Measurements from ENCODE around the gene SPTLC2. TPM values are rescaled to one million over a fixed set of nuclear protein-coding genes. Genes with fewer than 3 reads are reported as not detected.

The SPTLC2 gene
- total RNA-seq, 1 donor from 2014 or later: 46.1 TPM

GRCh38 chr14:77489041-77489440 lies 127.4 kb downstream of the SPTLC2 start:
- H3K27me3 ChIP-seq (ENCODE audit: low read depth): no peaks in the 10 kb centered on the region
- ATAC-seq (no peak), DNase-seq (no peak)
- TF ChIP-seq CTCF (IDR thresholded peaks at IDR 0.05): no peak
- H3K9me3 ChIP-seq: no peaks in the 10 kb centered on the region
- no peak overlapping the region for H3K4me3 ChIP-seq
- intact Hi-C loops (cut with DNase I): no loop called here
- no peaks in the 10 kb centered on the region for H3K36me3 ChIP-seq
- no peaks in the 10 kb centered on the region for H3K4me1 ChIP-seq
- no peak overlapping the region for H3K27ac ChIP-seq

GRCh38 chr14:77488558-77488957 lies 127.9 kb downstream of the SPTLC2 start:
- intact Hi-C loops (cut with DNase I): no loop called here
- no peaks in the 10 kb centered on the region for H3K4me1 ChIP-seq
- no peak overlapping the region for H3K4me3 ChIP-seq
- H3K36me3 ChIP-seq: no peaks in the 10 kb centered on the region
- TF ChIP-seq CTCF (IDR thresholded peaks at IDR 0.05): no peak
- DNase-seq (no peak), ATAC-seq (no peak)
- no peak overlapping the region for H3K27ac ChIP-seq
- no peaks in the 10 kb centered on the region for H3K9me3 ChIP-seq
- H3K27me3 ChIP-seq (ENCODE audit: low read depth): no peaks in the 10 kb centered on the region

- Histone ChIP-seq H3K36me3 (no peaks in the 10 kb centered on the region), H3K27ac (no peak overlapping the region), H3K4me3 (no peak overlapping the region), H3K9me3 (no peaks in the 10 kb centered on the region), H3K4me1 (no peaks in the 10 kb centered on the region), H3K27me3 (ENCODE audit: low read depth) (no peaks in the 10 kb centered on the region)
- no peak for DNase-seq
- no peak for TF ChIP-seq CTCF (IDR thresholded peaks at IDR 0.05)
- no peak for ATAC-seq
- intact Hi-C loops (cut with DNase I): no loop called here
These were observed 130.3 kb downstream of the SPTLC2 start for GRCh38 chr14:77485901-77486678.

- H3K27ac ChIP-seq: no peak overlapping the region
- peak in 1 of 2 donors; percentile 21 for ATAC-seq
- no peak overlapping the region for H3K4me3 ChIP-seq
- DNase-seq: no peak
- no peaks in the 10 kb centered on the region for H3K36me3 ChIP-seq
- intact Hi-C loops (cut with DNase I): no loop called here
- no peak for TF ChIP-seq CTCF (IDR thresholded peaks at IDR 0.05)
- no peaks in the 10 kb centered on the region for H3K9me3 ChIP-seq
- no peaks in the 10 kb centered on the region for H3K4me1 ChIP-seq
- no peaks in the 10 kb centered on the region for H3K27me3 ChIP-seq (ENCODE audit: low read depth)
These were observed 131.2 kb downstream of the SPTLC2 start for GRCh38 chr14:77485256-77485655.

- H3K27me3 ChIP-seq (ENCODE audit: low read depth): no peaks in the 10 kb centered on the region
- DNase-seq: no peak
- H3K4me1 ChIP-seq: no peaks in the 10 kb centered on the region
- no peak for TF ChIP-seq CTCF (IDR thresholded peaks at IDR 0.05)
- no peaks in the 10 kb centered on the region for H3K36me3 ChIP-seq
- no peaks in the 10 kb centered on the region for H3K9me3 ChIP-seq
- H3K4me3 ChIP-seq: no peak overlapping the region
- H3K27ac ChIP-seq: no peak overlapping the region
- intact Hi-C loops (cut with DNase I): no loop called here
- ATAC-seq: no peak
These were observed 134.0 kb downstream of the SPTLC2 start for GRCh38 chr14:77482422-77482821.

Data from lower lobe of right lung (tissue), 2 donors.